HG03378 (cell line): ENCODE measurements around the gene HIF1AN.

Source experiments
- ATAC-seq: cut with Tn5 transposase; IDR thresholded peaks from one replicate; pipeline ENCODE4 v1.9.1; 2021; ENCODE audit warnings: mild to moderate bottlenecking, moderate library complexity; ENCODE audit not compliant: unreplicated experiment

Gene HIF1AN

DNA sequence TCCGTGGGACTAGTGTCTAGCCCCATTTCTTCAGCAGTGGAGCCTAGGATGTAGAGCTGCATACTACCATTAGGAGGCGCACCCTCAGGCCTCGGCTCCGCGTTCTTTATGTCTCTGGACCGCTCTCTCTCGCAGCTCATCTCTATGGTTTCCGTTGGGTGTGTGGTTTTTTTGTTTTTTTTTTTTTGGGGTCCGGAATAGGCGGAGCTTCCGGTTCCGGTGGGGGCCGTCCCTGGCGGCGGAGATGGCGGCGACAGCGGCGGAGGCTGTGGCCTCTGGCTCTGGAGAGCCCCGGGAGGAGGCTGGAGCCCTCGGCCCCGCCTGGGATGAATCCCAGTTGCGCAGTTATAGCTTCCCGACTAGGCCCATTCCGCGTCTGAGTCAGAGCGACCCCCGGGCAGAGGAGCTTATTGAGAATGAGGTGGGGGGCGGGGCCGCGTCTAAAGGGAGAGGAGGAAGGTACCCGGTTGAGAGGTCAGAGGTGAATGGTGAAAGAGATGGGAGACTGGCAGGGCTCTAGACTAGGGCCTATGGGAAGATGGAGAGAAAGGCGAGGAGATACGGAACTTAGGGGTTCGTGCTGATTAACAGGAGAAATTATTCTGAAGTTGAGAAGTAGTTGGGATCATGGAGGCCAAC, at the start of gene HIF1AN:
TSS of gene HIF1AN (plus strand) at position 229 of the 639 bp plus-strand sequence. CDS start at position 245, 16 bp downstream.
- peak; percentile 92 for ATAC-seq

DNA sequence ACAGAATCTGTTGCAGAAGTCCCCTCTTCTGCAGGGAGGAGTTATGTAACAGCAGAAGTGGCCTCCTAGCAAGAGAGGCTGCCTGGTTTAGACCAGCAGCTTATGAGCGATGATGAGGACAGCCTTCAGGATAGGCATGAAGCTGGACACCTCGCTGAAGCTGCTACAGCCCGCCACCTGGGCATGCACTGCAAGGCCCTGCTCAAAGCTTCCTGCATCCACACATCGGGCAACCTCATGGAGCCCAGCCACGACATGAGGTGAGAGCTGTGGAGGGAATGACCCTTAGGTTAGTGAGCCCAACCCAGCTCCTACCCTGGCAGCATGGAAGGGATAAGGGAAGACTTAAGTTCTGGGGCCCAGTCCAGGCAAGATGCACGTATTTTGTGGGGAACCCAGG, 48.2 kb upstream of the HIF1AN start:
- no peak for ATAC-seq

- no peak for ATAC-seq
Measured at GRCh38 chr10:100489396-100489795, 46.3 kb upstream of the HIF1AN start.

DNA sequence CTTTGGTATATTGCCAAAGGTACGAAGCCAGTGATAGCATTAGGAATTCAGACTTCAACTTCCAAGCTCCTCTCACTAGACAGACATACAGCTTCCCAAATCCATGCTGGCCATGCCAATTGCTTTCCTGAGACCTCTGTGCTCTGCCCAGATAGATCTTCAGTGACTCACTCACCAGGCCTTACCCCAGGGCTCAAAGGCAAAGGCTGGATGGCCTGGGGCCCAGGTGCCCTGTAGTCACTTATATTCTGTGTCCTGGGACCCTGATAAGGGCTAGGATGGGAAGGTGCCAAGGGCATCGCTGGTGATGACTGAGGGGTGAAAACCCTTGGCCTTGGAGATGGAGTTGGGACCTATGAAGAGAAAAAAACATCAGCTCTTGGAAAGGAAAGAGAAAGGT, 45.2 kb upstream of the HIF1AN start:
- ATAC-seq, result no peak

- ATAC-seq, result no peak
Measured at GRCh38 chr10:100496567-100496966, 39.2 kb upstream of the HIF1AN start.

GRCh38 chr10:100498059-100498458, 37.7 kb upstream of the HIF1AN start:
- no peak for ATAC-seq

- ATAC-seq, result no peak
Measured at GRCh38 chr10:100501423-100501822, 34.3 kb upstream of the HIF1AN start.

- no peak for ATAC-seq
Measured at GRCh38 chr10:100502926-100503494, 32.7 kb upstream of the HIF1AN start.

DNA sequence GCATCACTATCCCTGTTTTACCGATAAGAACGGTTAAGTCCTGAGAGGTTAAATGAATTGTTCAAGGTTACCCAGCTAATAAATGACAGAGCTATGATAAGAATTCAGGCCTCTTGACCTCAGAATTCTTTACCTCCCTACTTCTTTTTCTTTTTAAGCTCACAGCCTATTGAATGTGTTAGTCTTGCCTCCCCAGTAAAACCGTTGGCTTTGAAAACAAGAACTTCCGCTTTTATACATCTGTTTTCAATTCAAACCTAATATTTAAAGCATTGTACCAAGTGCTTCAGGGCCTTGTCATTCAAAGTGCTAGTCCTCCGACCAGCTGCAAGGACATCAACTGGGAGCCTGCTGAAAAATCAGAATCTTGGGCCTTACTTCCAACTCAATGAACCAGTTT, 31.6 kb upstream of the HIF1AN start:
- ATAC-seq, result no peak

DNA sequence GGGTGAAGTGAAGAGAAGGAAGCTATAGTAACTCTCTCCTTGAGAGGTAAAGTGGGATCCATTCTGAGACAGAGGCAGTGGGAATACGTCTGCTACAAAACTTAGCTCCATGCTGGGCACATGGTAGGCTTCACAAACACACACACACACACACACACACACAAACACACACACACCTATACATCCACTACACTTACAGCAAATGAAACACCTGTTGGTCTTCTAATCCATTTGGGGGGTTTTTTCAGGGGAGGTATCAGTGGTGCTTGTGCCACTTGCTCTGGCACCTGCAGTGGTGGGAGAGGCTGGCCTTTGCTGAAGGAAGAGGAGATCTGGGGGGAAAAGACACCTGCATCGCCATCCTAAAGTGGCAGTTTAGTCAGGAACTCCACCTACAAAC, 30.6 kb upstream of the HIF1AN start:
- no peak for ATAC-seq

DNA sequence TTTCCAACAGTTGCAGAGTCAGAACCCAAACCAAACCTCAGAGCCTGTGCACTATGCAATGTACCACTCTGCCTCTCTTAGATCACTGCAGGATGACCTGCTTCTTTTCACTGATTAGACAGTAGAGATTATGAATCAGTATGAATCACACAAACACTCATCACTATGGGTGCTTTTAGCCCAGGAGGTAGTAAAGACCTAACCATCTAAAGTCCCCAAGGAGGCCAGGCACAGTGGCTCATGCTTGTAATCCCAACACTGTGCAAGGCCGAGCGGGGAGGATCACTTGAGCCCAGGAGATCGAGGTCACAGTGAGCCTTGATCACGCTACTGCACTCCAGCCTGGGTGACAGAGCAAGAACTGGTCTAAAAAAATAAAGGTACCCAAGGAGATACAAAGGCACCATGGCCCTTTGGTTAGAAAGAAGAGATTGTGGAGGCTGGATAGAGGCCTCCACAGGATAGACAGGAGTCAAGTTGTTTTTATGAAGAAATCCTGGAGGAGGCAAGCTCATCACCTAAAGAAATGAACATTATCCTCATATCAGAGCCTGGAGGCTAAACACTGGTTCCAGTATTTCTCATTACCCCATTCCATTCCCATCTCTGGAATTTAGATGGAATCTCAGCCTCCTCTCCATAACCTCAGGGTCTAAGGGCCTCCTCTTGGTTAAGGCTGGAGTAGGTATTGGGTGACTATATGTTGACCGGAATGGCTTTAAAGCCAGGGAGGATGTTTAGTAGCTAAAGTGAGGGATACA, 29.0 kb upstream of the HIF1AN start:
- ATAC-seq, result no peak

GRCh38 chr10:100507357-100507732, 28.4 kb upstream of the HIF1AN start:
- no peak for ATAC-seq

- ATAC-seq, result no peak
Measured at GRCh38 chr10:100508266-100508665, 27.5 kb upstream of the HIF1AN start.

DNA sequence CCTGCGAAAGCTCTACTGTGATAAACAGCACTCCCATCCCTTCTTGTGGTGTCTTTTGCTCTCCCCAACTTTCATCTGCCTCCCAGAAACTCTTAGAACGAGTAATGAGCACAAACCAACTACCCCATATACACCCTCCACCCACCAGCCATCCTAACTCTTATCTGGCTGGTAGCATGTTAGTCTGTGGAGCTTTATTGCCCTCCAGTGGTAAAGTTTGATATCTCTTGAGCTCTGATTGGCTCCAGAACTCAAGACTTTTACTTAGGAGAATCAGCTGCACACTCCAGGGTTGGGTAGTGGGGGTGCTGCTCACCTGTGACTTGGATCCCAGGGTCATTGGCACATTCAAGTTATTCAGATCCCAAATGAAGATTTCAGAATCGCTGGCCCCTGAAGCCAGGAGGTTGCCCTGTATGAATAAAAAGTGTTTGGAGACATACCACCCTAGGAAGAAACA, 27.0 kb upstream of the HIF1AN start:
- ATAC-seq, result no peak

DNA sequence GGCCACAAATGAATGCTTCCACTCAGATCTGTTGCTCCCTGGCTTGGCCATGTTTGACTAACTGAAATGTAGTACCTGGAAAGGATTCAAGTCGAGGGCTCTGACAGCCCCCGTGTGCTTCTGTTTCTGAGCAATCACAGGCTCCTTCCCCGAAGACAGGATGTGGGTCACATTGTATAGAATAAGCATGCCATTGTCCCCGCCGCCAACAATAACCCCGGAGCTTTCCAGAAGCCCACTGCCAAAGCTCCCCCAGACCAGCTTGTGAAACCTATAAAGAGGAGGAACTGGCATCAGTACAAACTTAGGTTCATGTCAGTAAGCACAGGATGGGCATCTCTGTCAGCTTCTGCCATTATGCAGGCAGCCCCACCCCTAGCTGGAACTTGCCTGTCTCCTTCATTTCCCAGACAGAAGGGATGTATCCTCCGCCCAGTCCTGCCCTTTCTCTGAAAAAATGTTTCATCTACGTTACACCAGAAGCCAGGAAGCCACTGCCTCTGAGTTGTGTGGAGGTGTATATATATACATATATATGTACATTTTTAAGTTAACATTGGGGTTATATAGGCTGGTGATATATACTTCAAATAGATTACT, 26.4 kb upstream of the HIF1AN start:
- ATAC-seq, result no peak

- ATAC-seq, result no peak
Measured at GRCh38 chr10:100510533-100511308, 25.0 kb upstream of the HIF1AN start.

DNA sequence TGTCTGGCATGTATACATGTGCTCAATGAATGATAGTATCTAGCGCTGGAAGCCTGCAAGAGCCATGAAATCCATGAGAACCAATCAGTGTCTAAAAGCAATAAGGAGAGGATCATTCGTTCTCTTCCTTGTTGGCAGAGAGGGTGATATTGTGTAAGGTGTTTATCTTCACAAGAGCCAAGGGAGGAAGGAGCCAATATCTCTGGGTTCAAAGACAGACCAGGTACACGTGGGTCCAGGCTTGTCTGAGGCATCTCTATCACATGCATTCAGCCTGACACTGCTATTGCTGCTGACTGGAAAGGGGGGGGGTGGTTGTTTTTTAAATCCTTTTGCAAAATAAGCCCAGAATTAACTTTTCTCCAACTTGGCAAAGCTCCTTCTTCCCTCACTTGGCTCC, 20.1 kb upstream of the HIF1AN start:
- no peak for ATAC-seq

DNA sequence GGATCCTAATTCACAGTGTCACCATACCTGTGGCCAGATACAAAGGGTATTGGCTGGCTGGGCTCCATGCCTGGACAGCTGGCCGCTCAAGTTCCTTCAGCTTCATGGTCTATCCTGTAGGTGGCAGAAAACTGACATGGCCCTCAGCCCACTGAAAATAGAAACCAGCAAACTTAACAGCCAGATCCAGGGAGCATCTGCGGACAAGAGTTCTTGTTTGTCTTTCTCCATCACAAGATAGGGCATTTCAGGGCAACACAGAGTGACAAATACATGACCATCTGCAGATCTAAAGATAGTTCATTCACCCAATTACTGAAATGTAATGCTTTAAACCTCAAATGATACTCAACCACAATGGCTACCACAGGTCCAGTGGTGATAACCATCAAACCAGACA, 18.9 kb upstream of the HIF1AN start:
- ATAC-seq, result no peak

GRCh38 chr10:100518761-100519241, 16.9 kb upstream of the HIF1AN start:
- no peak for ATAC-seq

- no peak for ATAC-seq
Measured at GRCh38 chr10:100519311-100520051, 16.3 kb upstream of the HIF1AN start, which contains the start of gene SEC31B. Gene SEC31B (minus strand): TSS chr10:100519861. CDS start chr10:100516952, 2,909 bp downstream.
